Mesenchymal stem cell (in vitro differentiated cells and primary cell): ENCODE data around the gene C2orf74.
A peak's percentile ranks its signal among the peaks of the same experiment; 100 is the strongest.

Source experiments
- DNase-seq: peaks from one replicate; pipeline ENCODE4 v3.0.0-alpha.2; 2013
- H2AFZ ChIP-seq: one replicate; pipeline ENCODE4 v1.6.1; 2013; ENCODE audit warnings: low read depth, mild to moderate bottlenecking, control low read depth, inconsistent platforms, low read length, moderate library complexity
- H2AK5ac ChIP-seq: 2 replicates; pipeline ENCODE4 v1.6.1; 2013; ENCODE audit warnings: low read length, moderate library complexity, mild to moderate bottlenecking, inconsistent platforms; ENCODE audit not compliant: severe bottlenecking
- H2BK120ac ChIP-seq: one replicate; pipeline ENCODE4 v1.6.1; 2013; ENCODE audit warnings: low read depth, mild to moderate bottlenecking, inconsistent platforms, low read length, moderate library complexity
- H2BK12ac ChIP-seq, 2 experiments: one replicate each; pipeline ENCODE4 v1.6.1; 2013; ENCODE audit warnings: inconsistent platforms in 2 of 2, low read length in 2 of 2, mild to moderate bottlenecking in 2 of 2, moderate library complexity in 2 of 2, control low read depth in 1 of 2
- H2BK15ac ChIP-seq: one replicate; pipeline ENCODE4 v1.6.1; 2013; ENCODE audit warnings: mild to moderate bottlenecking, low read depth, inconsistent platforms; ENCODE audit not compliant: poor library complexity, severe bottlenecking
- H2BK5ac ChIP-seq: 2 replicates; pipeline ENCODE4 v1.6.1; 2013; ENCODE audit warnings: low read depth, mild to moderate bottlenecking, low read length, control low read depth, inconsistent platforms; ENCODE audit not compliant: poor library complexity, severe bottlenecking
- H3K14ac ChIP-seq, 2 experiments: one replicate each; pipeline ENCODE4 v1.6.1; 2013; ENCODE audit warnings: inconsistent platforms in 2 of 2, low read length in 2 of 2, control low read depth in 1 of 2, mild to moderate bottlenecking in 1 of 2, moderate library complexity in 1 of 2
- H3K18ac ChIP-seq, 2 experiments: one replicate each; pipeline ENCODE4 v1.6.1; 2013; ENCODE audit warnings: inconsistent platforms in 2 of 2, low read length in 2 of 2, control low read depth in 1 of 2, low read depth in 1 of 2, mild to moderate bottlenecking in 1 of 2
- H3K23ac ChIP-seq, 2 experiments: one replicate each; pipeline ENCODE4 v1.6.1; 2013; ENCODE audit warnings: inconsistent platforms in 2 of 2, low read length in 2 of 2, mild to moderate bottlenecking in 2 of 2, moderate library complexity in 2 of 2, control low read depth in 1 of 2
- H3K27ac ChIP-seq: 2 replicates; pipeline ENCODE4 v1.5.1; 2013; ENCODE audit warnings: mild to moderate bottlenecking, moderate library complexity, low read length, control low read depth, inconsistent platforms; ENCODE audit not compliant: poor library complexity, severe bottlenecking
- H3K27me3 ChIP-seq, 2 experiments: 2 replicates each; pipeline versions ENCODE4 v1.6.1 to v1.7.0; 2013; ENCODE audit warnings: low read length in 2 of 2, mild to moderate bottlenecking in 2 of 2, moderate library complexity in 2 of 2, control low read depth in 1 of 2, inconsistent platforms in 1 of 2; ENCODE audit not compliant: control insufficient read depth in 1 of 2, insufficient read depth in 1 of 2
- H3K36me3 ChIP-seq, 2 experiments: 2 replicates each; pipeline versions ENCODE4 v1.6.1 to v1.7.0; 2013; ENCODE audit warnings: low read length in 2 of 2, control low read depth in 1 of 2, inconsistent platforms in 1 of 2, low read depth in 1 of 2, mild to moderate bottlenecking in 1 of 2; ENCODE audit not compliant: insufficient read depth in 2 of 2, control insufficient read depth in 1 of 2
- H3K4ac ChIP-seq, 2 experiments: one replicate each; pipeline ENCODE4 v1.6.1; 2013; ENCODE audit warnings: inconsistent platforms in 2 of 2, low read length in 2 of 2, mild to moderate bottlenecking in 2 of 2, moderate library complexity in 2 of 2, control low read depth in 1 of 2, low read depth in 1 of 2
- H3K4me1 ChIP-seq: 2 replicates; pipeline ENCODE4 v1.6.1; 2013; ENCODE audit warnings: low read depth, low read length, control low read depth; ENCODE audit not compliant: control insufficient read depth, insufficient read depth
- H3K4me2 ChIP-seq: 2 replicates; pipeline ENCODE4 v1.6.1; 2013; ENCODE audit warnings: low read length, mild to moderate bottlenecking, inconsistent platforms; ENCODE audit not compliant: poor library complexity, severe bottlenecking
- H3K4me3 ChIP-seq, 2 experiments: 2 replicates each; pipeline versions ENCODE4 v1.5.1 to v1.7.0; 2013; ENCODE audit warnings: low read length in 2 of 2, mild to moderate bottlenecking in 2 of 2, control low read depth in 1 of 2, low read depth in 1 of 2; ENCODE audit not compliant: insufficient read depth in 1 of 2
- H3K79me1 ChIP-seq: replicated peaks from 2 replicates; pipeline ENCODE4 v1.6.1; 2013; ENCODE audit warnings: mild to moderate bottlenecking, control low read depth, low read length, inconsistent platforms; ENCODE audit not compliant: poor library complexity, severe bottlenecking
- H3K9ac ChIP-seq: 2 replicates; pipeline ENCODE4 v1.7.0; 2013; ENCODE audit warnings: mild to moderate bottlenecking, low read length, moderate library complexity
- H3K9me3 ChIP-seq: 2 replicates; pipeline ENCODE4 v1.7.0; 2013; ENCODE audit warnings: mild to moderate bottlenecking, low read length; ENCODE audit not compliant: control insufficient read depth
- H4K8ac ChIP-seq: one replicate; pipeline ENCODE4 v1.6.1; 2013; ENCODE audit warnings: inconsistent platforms, mild to moderate bottlenecking, low read length, moderate library complexity
- H4K91ac ChIP-seq: one replicate; pipeline ENCODE4 v1.6.1; 2013; ENCODE audit warnings: mild to moderate bottlenecking, low read length, inconsistent platforms
- WGBS: methylation state at CpG from one replicate; pipeline ENCODE4 v1.1.7; 2013; ENCODE audit warnings: mixed read lengths; 5-methylcytosine and 5-hydroxymethylcytosine counted together

The C2orf74 gene

GRCh38 chr2:61175036-61175435, 13.0 kb downstream of the C2orf74 start:
- Histone ChIP-seq H3K4me2 (no peak overlapping the region), H3K4me3 (no peak overlapping the region), H4K8ac (no peak overlapping the region), H3K36me3 (peaks cover 2 to 6% of the 10 kb centered on the region in 2 experiments), H2AK5ac (no peak overlapping the region), H3K4ac (no peak overlapping the region), H3K27ac (no peak overlapping the region), H2BK15ac (no peak overlapping the region), H3K9me3 (no peaks in the 10 kb centered on the region), H3K79me1 (peaks cover 4% of the 10 kb centered on the region), H3K9ac (no peak overlapping the region), H3K4me1 (peaks cover 18% of the 10 kb centered on the region), H2BK12ac (no peak overlapping the region), H2BK120ac (no peak overlapping the region), H3K14ac (no peak overlapping the region), H3K23ac (no peak overlapping the region), H3K18ac (no peak overlapping the region), H4K91ac (no peak overlapping the region), H3K27me3 (no peaks in the 10 kb centered on the region), H2BK5ac (no peak overlapping the region), H2AFZ (no peak overlapping the region)
- DNase-seq = no peak
- 95% methylated on average over 8 of the region's 8 CpGs for WGBS

DNA sequence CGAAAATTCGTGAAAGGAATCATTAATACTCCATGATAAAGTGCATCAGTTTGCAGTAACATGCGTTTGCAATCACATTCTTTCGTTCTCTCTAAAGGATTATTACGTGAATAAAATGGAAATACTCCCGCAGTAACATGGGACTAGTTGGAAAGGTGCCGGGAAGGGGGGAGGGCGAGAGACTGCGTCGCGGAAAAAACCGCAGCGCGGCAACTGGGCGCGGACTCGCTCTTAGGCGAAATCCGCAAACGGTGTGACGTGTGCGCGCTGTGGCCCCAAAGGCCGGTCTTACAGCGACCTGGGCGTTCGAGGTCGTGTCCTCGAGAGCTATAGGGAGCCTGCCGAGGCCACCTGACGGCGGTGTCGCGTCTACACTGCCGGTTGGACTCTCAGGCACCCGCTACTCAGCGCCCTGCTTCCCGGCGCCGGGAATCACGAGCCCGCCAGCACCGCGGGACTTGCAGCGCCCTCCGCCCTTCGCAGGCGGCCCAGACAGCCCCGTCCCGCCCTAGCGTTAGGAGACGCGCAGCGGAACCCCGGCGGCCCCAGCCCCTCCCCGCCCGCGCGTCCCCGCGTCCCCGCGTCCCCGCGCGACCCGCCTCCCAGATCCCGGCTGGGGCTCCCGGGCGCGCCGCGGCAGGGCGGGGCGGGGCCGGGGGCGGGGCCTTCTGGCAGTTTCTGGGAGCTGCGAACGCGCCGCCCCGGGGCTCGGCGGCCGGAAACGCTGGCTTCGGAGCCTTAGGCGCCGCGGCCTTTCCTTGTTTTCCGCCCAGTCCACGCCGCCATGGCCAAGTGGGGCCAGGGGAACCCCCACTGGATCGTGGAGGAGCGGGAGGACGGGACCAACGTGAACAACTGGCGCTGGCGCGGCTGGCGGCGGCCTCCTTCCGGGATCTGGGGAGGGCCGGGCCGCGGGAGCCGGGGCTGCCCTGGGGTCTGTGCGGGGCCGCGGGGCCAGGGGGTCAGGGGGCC, 15.1 kb downstream of the C2orf74 start:
- Histone ChIP-seq H3K4me2 (peak overlapping the region; percentile 84), H2BK12ac (peak overlapping the region in 1 of 2 experiments; percentile 85), H3K9me3 (no peaks in the 10 kb centered on the region), H2BK15ac (peak overlapping the region; percentile 49), H2BK120ac (peak overlapping the region; percentile 89), H4K8ac (peak overlapping the region; percentile 97), H3K14ac (peak overlapping the region; percentile 90 to 97), H3K4ac (peak overlapping the region; percentile 76 to 92), H2AK5ac (no peak overlapping the region), H3K27me3 (no peaks in the 10 kb centered on the region), H3K27ac (peak overlapping the region; percentile 59), H3K18ac (peak overlapping the region; percentile 94 to 95), H3K4me3 (peak overlapping the region; percentile 71 to 79), H3K23ac (peak overlapping the region in 1 of 2 experiments; percentile 10), H3K79me1 (peaks cover 17% of the 10 kb centered on the region), H3K36me3 (peaks cover 17 to 25% of the 10 kb centered on the region in 2 experiments), H2AFZ (peak overlapping the region; percentile 68), H3K4me1 (peaks cover 29% of the 10 kb centered on the region), H2BK5ac (peak overlapping the region; percentile 35), H4K91ac (peak overlapping the region; percentile 99), H3K9ac (peak overlapping the region; percentile 99)
- 3% methylated on average over 94 of the region's 111 CpGs for WGBS
- peak; percentile 94 for DNase-seq

DNA sequence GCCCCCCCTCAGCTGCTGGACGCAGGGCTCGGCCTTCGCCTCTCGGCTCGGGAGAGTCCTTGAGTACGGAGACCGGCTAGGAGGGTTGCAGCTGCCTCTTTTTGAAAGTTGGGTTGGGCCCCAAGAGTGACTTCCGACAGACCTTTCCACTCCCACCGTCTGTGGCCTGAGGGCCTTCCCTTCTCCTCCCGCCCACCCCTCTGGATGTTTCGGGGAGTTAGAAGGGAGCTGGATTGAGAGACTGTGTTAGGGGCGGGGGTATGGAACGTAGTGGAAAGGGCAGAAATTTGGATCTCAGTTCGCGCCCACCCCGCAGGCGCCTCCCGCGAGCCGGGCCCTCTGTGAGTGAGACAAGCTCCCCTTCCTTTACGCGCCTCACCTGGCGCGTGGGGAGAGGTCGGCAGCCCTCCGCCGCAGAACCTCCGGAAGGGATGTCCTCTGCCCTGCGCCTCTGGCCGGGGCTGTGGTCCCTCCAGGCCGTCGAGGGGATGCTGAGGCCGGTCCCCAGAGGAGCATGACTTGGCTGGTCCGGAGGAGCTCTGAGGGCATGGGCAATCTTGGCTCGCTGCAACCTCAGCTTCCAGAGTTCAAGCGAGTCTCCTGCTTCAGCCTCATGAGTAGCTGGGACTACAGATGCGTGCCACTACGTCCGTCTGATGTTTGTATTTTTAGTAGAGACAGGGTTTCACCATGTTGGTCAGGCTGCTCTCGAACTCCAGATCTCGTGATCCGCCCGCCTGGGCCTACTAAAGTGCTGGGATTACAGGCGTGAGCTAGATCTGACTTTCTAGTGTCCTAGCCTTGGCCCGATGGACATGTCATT, 15.9 kb downstream of the C2orf74 start:
- Histone ChIP-seq H3K79me1 (peaks cover 22% of the 10 kb centered on the region), H3K27ac (no peak overlapping the region), H3K9me3 (no peaks in the 10 kb centered on the region), H2BK12ac (peak overlapping the region in 1 of 2 experiments; percentile 11), H2AFZ (no peak overlapping the region), H2AK5ac (peak overlapping the region; percentile 54), H3K4me2 (peak overlapping the region; percentile 76), H2BK5ac (peak overlapping the region; percentile 26), H3K18ac (peak overlapping the region; percentile 94 to 95), H4K91ac (peak overlapping the region; percentile 99), H4K8ac (peak overlapping the region; percentile 97), H3K4ac (peak overlapping the region; percentile 70 to 92), H3K14ac (peak overlapping the region; percentile 84 to 90), H2BK15ac (no peak overlapping the region), H3K23ac (peak overlapping the region in 1 of 2 experiments; percentile 56), H3K4me1 (peaks cover 29% of the 10 kb centered on the region), H3K4me3 (peak overlapping the region; percentile 71 to 79), H3K27me3 (no peaks in the 10 kb centered on the region), H2BK120ac (peak overlapping the region; percentile 89), H3K9ac (peak overlapping the region; percentile 95), H3K36me3 (peaks cover 22 to 34% of the 10 kb centered on the region in 2 experiments)
- 50% methylated on average over 39 of the region's 45 CpGs for WGBS
- no peak for DNase-seq
